ENCODE measurements around the gene TXNIP.
A peak's percentile ranks its signal among the peaks of the same experiment; 100 is the strongest.

Gene TXNIP, protein sequence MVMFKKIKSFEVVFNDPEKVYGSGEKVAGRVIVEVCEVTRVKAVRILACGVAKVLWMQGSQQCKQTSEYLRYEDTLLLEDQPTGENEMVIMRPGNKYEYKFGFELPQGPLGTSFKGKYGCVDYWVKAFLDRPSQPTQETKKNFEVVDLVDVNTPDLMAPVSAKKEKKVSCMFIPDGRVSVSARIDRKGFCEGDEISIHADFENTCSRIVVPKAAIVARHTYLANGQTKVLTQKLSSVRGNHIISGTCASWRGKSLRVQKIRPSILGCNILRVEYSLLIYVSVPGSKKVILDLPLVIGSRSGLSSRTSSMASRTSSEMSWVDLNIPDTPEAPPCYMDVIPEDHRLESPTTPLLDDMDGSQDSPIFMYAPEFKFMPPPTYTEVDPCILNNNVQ

DNA sequence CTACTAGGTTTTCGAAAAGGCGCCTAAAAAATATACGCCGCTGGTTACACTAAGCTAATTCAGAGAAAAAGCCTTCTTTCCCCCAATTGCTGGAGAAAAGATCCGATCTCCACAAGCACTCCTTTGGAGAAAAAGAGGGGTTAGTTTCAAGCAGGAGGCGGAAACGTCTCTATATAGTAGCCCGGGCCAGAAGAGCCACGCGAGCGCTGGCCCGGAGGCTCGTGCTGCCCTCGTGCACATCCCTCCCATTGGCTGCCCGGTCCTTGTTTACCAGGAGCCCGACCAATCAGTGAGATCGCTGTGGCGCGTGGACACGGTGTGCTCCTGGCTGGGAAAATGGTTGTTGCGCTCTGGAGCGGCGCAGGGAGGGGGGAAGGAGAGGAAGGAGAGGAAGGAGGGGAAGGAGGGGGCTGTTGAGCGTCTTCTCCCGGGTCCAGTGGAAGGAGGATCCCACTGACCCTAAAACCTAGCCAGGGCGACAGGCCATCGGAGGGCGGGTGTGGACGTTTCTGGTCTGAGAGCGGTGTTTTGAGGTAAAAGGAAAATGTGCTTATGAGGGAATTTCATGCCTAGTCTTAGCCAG is at the start of gene TXNIP:
Gene TXNIP, minus strand, starts transcription at position 147 of the 583 bp plus-strand sequence. CDS start 313 bp downstream, outside the sequence.
- peak within 1 kb of the TSS; percentile 68 for H3K27ac ChIP-seq (ENCODE audit: low read length)
- H3K4me1 ChIP-seq (ENCODE audit: low read length) = peaks cover 26% of the 10 kb centered on the region
- H3K36me3 ChIP-seq (replicated peaks; ENCODE audit: low read depth, low read length) = peaks cover 46% of the 10 kb centered on the region
- H3K4me2 ChIP-seq (ENCODE audit: low read length) = peak within 1 kb of the TSS; percentile 90
- H3K9ac ChIP-seq (ENCODE audit: low read length) = peak within 1 kb of the TSS; percentile 98
- H3K4me3 ChIP-seq (ENCODE audit: low read length) = peak within 1 kb of the TSS; percentile 90
- TF ChIP-seq, protein P1, sequence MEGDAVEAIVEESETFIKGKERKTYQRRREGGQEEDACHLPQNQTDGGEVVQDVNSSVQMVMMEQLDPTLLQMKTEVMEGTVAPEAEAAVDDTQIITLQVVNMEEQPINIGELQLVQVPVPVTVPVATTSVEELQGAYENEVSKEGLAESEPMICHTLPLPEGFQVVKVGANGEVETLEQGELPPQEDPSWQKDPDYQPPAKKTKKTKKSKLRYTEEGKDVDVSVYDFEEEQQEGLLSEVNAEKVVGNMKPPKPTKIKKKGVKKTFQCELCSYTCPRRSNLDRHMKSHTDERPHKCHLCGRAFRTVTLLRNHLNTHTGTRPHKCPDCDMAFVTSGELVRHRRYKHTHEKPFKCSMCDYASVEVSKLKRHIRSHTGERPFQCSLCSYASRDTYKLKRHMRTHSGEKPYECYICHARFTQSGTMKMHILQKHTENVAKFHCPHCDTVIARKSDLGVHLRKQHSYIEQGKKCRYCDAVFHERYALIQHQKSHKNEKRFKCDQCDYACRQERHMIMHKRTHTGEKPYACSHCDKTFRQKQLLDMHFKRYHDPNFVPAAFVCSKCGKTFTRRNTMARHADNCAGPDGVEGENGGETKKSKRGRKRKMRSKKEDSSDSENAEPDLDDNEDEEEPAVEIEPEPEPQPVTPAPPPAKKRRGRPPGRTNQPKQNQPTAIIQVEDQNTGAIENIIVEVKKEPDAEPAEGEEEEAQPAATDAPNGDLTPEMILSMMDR (IDR thresholded peaks at IDR 0.05; ENCODE audit: low read depth, low read length) = no peak
- TF ChIP-seq EZH2phosphoT487 (IDR thresholded peaks at IDR 0.05; ENCODE audit: low read depth) = no peak
- no peaks in the 10 kb centered on the region for H3K9me3 ChIP-seq (ENCODE audit: insufficient read depth, low read length)
- no peaks in the 10 kb centered on the region for H3K27me3 ChIP-seq (ENCODE audit: low read depth, low read length)
- H4K20me1 ChIP-seq (ENCODE audit: insufficient read depth, low read length) = peaks cover 41% of the 10 kb centered on the region
- H2AFZ ChIP-seq (ENCODE audit: low read depth, low read length) = peak within 1 kb of the TSS; percentile 41; the same call in 1 of the 2 replicates
- H3K79me2 ChIP-seq (ENCODE audit: low read length) = peaks cover 21% of the 10 kb centered on the region

DNA sequence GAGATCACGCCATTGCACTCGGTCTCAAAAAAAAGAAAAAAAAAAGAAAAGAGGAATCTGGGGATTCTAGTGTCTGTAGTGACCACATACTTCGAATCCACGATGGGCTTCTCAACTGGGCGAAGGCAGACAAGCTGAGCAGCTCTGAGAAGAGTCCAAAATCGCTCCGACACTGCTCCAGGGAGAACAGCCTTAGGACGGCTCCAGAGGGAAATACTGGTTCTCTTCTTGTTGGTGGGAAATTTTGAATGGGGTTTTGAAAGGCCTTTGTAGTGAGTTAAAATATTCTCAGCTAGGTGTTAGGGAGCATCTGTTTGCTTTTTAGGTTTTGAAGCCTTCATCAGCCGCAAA is 43.4 kb upstream of the TXNIP start:
- TF ChIP-seq, protein P1 (IDR thresholded peaks at IDR 0.05; ENCODE audit: low read depth, low read length) = no peak
- TF ChIP-seq EZH2phosphoT487 (IDR thresholded peaks at IDR 0.05; ENCODE audit: low read depth) = no peak
- Histone ChIP-seq H3K4me3 (ENCODE audit: low read length) (peak overlapping the region; percentile 88), H3K9ac (ENCODE audit: low read length) (no peak overlapping the region), H4K20me1 (ENCODE audit: insufficient read depth, low read length) (no peaks in the 10 kb centered on the region), H3K36me3 (replicated peaks; ENCODE audit: low read depth, low read length) (no peaks in the 10 kb centered on the region), H2AFZ (ENCODE audit: low read depth, low read length) (no peak overlapping the region), H3K79me2 (ENCODE audit: low read length) (no peaks in the 10 kb centered on the region), H3K4me2 (ENCODE audit: low read length) (peak overlapping the region; percentile 78), H3K27me3 (ENCODE audit: low read depth, low read length) (no peaks in the 10 kb centered on the region), H3K4me1 (ENCODE audit: low read length) (peaks cover 25% of the 10 kb centered on the region), H3K9me3 (ENCODE audit: insufficient read depth, low read length) (no peaks in the 10 kb centered on the region), H3K27ac (ENCODE audit: low read length) (no peak overlapping the region)

DNA sequence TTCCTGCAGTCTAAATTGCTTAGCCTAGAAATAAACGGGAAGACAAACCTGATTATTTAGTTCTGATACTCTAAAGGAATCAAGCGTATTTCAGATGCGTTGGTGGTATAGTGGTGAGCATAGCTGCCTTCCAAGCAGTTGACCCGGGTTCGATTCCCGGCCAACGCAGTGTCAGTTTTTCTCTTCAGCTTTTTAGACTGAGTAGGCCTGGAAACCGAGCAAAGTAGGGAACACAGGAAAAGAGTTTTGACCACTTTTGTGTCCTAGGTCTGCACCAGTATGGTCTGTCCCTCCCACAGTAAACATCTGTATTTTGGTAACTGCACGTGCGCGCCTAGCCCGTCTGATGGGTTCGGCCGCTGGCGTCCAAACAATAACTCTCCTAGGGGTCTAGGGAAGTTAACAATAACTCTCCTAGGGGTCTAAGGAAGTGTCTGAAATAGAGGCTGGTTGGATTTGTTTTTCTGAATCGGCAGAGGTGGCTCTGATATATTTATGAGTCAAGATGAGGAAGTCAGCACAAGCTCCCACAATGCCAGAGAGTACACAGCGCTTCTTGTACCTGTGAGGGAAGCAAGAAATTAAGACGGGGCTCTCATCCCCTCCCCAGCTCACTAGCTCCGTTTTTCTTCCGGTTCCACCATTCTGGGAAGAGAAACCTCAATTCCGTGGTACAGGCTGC is 40.7 kb upstream of the TXNIP start:
- peak overlapping the region; percentile 95 for H3K9ac ChIP-seq (ENCODE audit: low read length)
- H3K27ac ChIP-seq (ENCODE audit: low read length) = peak overlapping the region; percentile 92
- no peaks in the 10 kb centered on the region for H3K79me2 ChIP-seq (ENCODE audit: low read length)
- H3K4me2 ChIP-seq (ENCODE audit: low read length) = peak overlapping the region; percentile 94
- no peaks in the 10 kb centered on the region for H4K20me1 ChIP-seq (ENCODE audit: insufficient read depth, low read length)
- peak overlapping the region; percentile 91 for H2AFZ ChIP-seq (ENCODE audit: low read depth, low read length)
- no peak for TF ChIP-seq EZH2phosphoT487 (IDR thresholded peaks at IDR 0.05; ENCODE audit: low read depth)
- TF ChIP-seq, protein P1 (IDR thresholded peaks at IDR 0.05; ENCODE audit: low read depth, low read length) = no peak
- H3K27me3 ChIP-seq (ENCODE audit: low read depth, low read length) = no peaks in the 10 kb centered on the region
- no peaks in the 10 kb centered on the region for H3K36me3 ChIP-seq (replicated peaks; ENCODE audit: low read depth, low read length)
- H3K4me1 ChIP-seq (ENCODE audit: low read length) = peaks cover 17% of the 10 kb centered on the region
- no peaks in the 10 kb centered on the region for H3K9me3 ChIP-seq (ENCODE audit: insufficient read depth, low read length)
- peak overlapping the region; percentile 88 for H3K4me3 ChIP-seq (ENCODE audit: low read length)

Data from OCI-LY3 (cell line).